HepG2 (cell line): ENCODE data around the gene C12orf60. TPM values are rescaled to one million over a fixed set of nuclear protein-coding genes. Genes with fewer than 3 reads are reported as not detected.

Experiments
- BORCS8-MEF2B ChIP-seq: sonication (generic); formaldehyde crosslinking; IDR thresholded peaks from 2 replicates; pipeline ENCODE4 v1.8.0; 2022; ENCODE audit warnings: mild to moderate bottlenecking, missing genetic modification reagents
- DNMT3B ChIP-seq: conservative IDR thresholded peaks from 2 replicates; pipeline ENCODE4 v1.6.1; 2016; ENCODE audit warnings: missing biosample characterization, control low read depth
- HIVEP1 ChIP-seq: sonication (generic); formaldehyde crosslinking; IDR thresholded peaks from 2 replicates; pipeline ENCODE4 v1.4.0; 2020; ENCODE audit warnings: mild to moderate bottlenecking, missing genetic modification reagents
- HMGXB4 ChIP-seq, 2 experiments: sonication (generic) in 1 of 2; formaldehyde crosslinking in 1 of 2; IDR thresholded peaks; 2 replicates each; pipeline versions ENCODE4 v1.4.0 to v1.6.1; 2018 to 2020; ENCODE audit warnings: missing genetic modification reagents in 2 of 2, borderline replicate concordance in 1 of 2, low read depth in 1 of 2, mild to moderate bottlenecking in 1 of 2, missing biosample characterization in 1 of 2
- HOXA9 ChIP-seq: sonication (generic); formaldehyde crosslinking; IDR thresholded peaks from 2 replicates; pipeline ENCODE4 v1.8.1; 2022; ENCODE audit warnings: missing genetic modification reagents, mild to moderate bottlenecking, moderate library complexity, borderline replicate concordance
- KLF11 ChIP-seq: IDR thresholded peaks from 2 replicates; pipeline ENCODE4 v1.6.1; 2016; ENCODE audit warnings: missing compliant biosample characterization
- MED13 ChIP-seq: sonication (generic); formaldehyde crosslinking; IDR thresholded peaks from 2 replicates; pipeline ENCODE4 v1.5.0; 2020; ENCODE audit warnings: missing genetic modification reagents
- NONO ChIP-seq, 2 experiments: fragments of 450-650 bp in 1 of 2; sonication (generic) in 1 of 2; formaldehyde crosslinking in 1 of 2; IDR thresholded peaks in 1 of 2; conservative IDR thresholded peaks in 1 of 2; 2 replicates each; pipeline versions ENCODE4 v1.6.1 to v1.8.0; 2017 to 2022; ENCODE audit warnings: mild to moderate bottlenecking in 1 of 2, missing genetic modification reagents in 1 of 2, moderate library complexity in 1 of 2
- PRDM4 ChIP-seq: sonication (generic); formaldehyde crosslinking; IDR thresholded peaks from 2 replicates; pipeline ENCODE4 v1.9.0; 2021; ENCODE audit warnings: missing genetic modification reagents, borderline replicate concordance
- SRY ChIP-seq: sonication (generic); formaldehyde crosslinking; IDR thresholded peaks from 2 replicates; pipeline ENCODE4 v1.8.0; 2022; ENCODE audit warnings: mild to moderate bottlenecking, missing genetic modification reagents
- TGIF2 ChIP-seq: IDR thresholded peaks from 2 replicates; pipeline ENCODE4 v1.6.1; 2016; ENCODE audit warnings: control low read depth, missing compliant biosample characterization
- ZFP1 ChIP-seq: IDR thresholded peaks from 2 replicates; pipeline ENCODE4 v1.6.1; 2016
- ZMYM2 ChIP-seq: sonication (generic); formaldehyde crosslinking; IDR thresholded peaks from 2 replicates; pipeline ENCODE4 v1.8.0; 2022; ENCODE audit warnings: mild to moderate bottlenecking, missing genetic modification reagents
- ZNF263 ChIP-seq: sonication (generic); formaldehyde crosslinking; IDR thresholded peaks from 2 replicates; pipeline ENCODE4 v1.4.0; 2020; ENCODE audit warnings: missing genetic modification reagents
- ZNF333 ChIP-seq: sonication (generic); formaldehyde crosslinking; IDR thresholded peaks from 2 replicates; pipeline ENCODE4 v1.4.0; 2020; ENCODE audit warnings: mild to moderate bottlenecking, missing genetic modification reagents, borderline replicate concordance
- ZNF549 ChIP-seq: sonication (generic); formaldehyde crosslinking; IDR thresholded peaks from 2 replicates; pipeline ENCODE4 v1.5.0; 2020; ENCODE audit warnings: missing genetic modification reagents
- ZNF800 ChIP-seq: sonication (generic); formaldehyde crosslinking; IDR thresholded peaks from 2 replicates; pipeline ENCODE4 v1.4.0; 2020; ENCODE audit warnings: missing genetic modification reagents
- ZNF839 ChIP-seq: sonication (generic); formaldehyde crosslinking; IDR thresholded peaks from 2 replicates; pipeline ENCODE4 v1.4.0; 2020; ENCODE audit warnings: missing genetic modification reagents, mild to moderate bottlenecking, borderline replicate concordance
- polyA plus RNA-seq, 8 experiments: library from polyadenylated mRNA; depleted of rRNA in 3 of 8; stranded (reverse) in 7 of 8; unstranded in 1 of 8; fragments of >200 nt; fragmentation: Illumina TruSeq in 4 of 8; extraction: Trizol in 4 of 8; gene quantifications; 2 replicates each; pipeline versions ENCODE4 v1.2.1 to v1.2.3, GENCODE V29; 2011 to 2016; ENCODE audit warnings: low read depth in 4 of 8, missing spikeins in 1 of 8, mixed read lengths in 1 of 8; ENCODE audit not compliant: insufficient read depth in 1 of 8
- total RNA-seq, 5 experiments: library from RNA; depleted of rRNA; stranded (reverse); fragments of >200 nt; fragmentation: Illumina TruSeq; extraction: Trizol; gene quantifications; 2 replicates each; pipeline ENCODE4 v1.2.3, GENCODE V29; 2016; ENCODE audit warnings: low read depth in 1 of 5

C12orf60 gene
- total and polyA plus RNA-seq, 2 of the 13 experiments (the other 11 are each of a cell fraction or from before 2014, with no cell fraction given), result 0.55 to 1.4 TPM

GRCh38 chr12:14770496-14771461 is 32.7 kb upstream of the C12orf60 start (continued):
- peak; percentile 54; the same call in 1 of the 2 replicates for TF ChIP-seq DNMT3B (CRISPR knock-in tag)
- TF ChIP-seq HMGXB4 (CRISPR knock-in tag; IDR thresholded peaks at IDR 0.05; ENCODE audit: borderline replicate concordance in 1 of 2, low read depth in 1 of 2), result peak; percentile 38 to 92; a peak in 3 of 4 replicates
- 0 out of 2 replicates have a peak, but pooled peaks have one; percentile 28 for TF ChIP-seq HOXA9
- TF ChIP-seq TGIF2, result peak; percentile 98
- TF ChIP-seq BORCS8-MEF2B (CRISPR knock-in tag), result peak; percentile 63
- TF ChIP-seq MED13, result 0 out of 2 replicates have a peak, but pooled peaks have one; percentile 16
- no peak for TF ChIP-seq ZNF549 (CRISPR knock-in tag)
- TF ChIP-seq HIVEP1 (CRISPR knock-in tag), result peak; percentile 35; the same call in 1 of the 2 replicates
- TF ChIP-seq NONO (IDR thresholded peaks at IDR 0.05), result no peak
- peak; percentile 80 for TF ChIP-seq NONO (CRISPR knock-in tag; conservative IDR thresholded peaks at IDR 0.05)
- no peak for TF ChIP-seq ZNF263
- TF ChIP-seq ZNF800 (CRISPR knock-in tag), result peak; percentile 76
- 0 out of 2 replicates have a peak, but pooled peaks have one; percentile 42 for TF ChIP-seq ZNF839 (CRISPR knock-in tag)
- TF ChIP-seq ZMYM2, result peak; percentile 13; the same call in 1 of the 2 replicates
- TF ChIP-seq ZNF333, result 0 out of 2 replicates have a peak, but pooled peaks have one; percentile 55
- TF ChIP-seq SRY, result peak; percentile 73; the same call in 1 of the 2 replicates
- no peak for TF ChIP-seq ZFP1 (CRISPR knock-in tag)
- peak; percentile 46; the same call in 1 of the 2 replicates for TF ChIP-seq KLF11
- TF ChIP-seq PRDM4 (CRISPR knock-in tag), result no peak; the same call in 1 of the 2 replicates
